ENCODE measurements around the gene C4A.

DNA sequence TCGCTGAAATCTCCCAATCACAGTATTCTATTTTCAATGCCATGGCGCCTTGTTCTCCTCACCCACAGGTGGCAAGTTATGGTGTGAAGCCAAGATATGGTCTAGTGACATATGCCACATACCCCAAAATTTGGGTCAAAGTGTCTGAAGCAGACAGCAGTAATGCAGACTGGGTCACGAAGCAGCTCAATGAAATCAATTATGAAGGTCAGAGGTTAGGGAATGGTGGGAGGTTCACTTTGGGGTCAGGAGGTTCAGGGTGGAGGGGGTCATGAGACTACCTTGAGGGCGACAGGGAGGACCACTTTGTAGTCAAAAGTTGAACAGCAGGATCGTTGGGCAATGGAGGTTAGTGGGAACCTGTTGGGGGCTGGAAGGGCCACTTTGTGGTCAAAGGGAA is 33.6 kb upstream of the C4A start:
- TF ChIP-seq CTCF (IDR thresholded peaks at IDR 0.05; ENCODE audit: insufficient read depth, low read depth, low read length) (no peak), EZH2 (IDR thresholded peaks at IDR 0.05; ENCODE audit: insufficient read depth, low read length) (no peak)

Measured in astrocyte (in vitro differentiated cells and primary cell).